B cell (primary cell): Measurements from ENCODE around the gene TRPM4. TPM values are rescaled to one million over a fixed set of nuclear protein-coding genes. Genes with fewer than 3 reads are reported as not detected.

Experiments used
- ATAC-seq: fragments of 200-7000 bp; cut with Tn5 transposase; one replicate; pipeline ENCODE4 v1.10.0; 2021; ENCODE audit warnings: low read depth, mild to moderate bottlenecking, moderate number of reproducible peaks, moderate library complexity
- CTCF ChIA-PET: fragments of 350-600 bp; sonication (Branson Sonifier 250); formaldehyde crosslinking; loops from one replicate; lab custom pipeline; 2021; ENCODE audit warnings: antibody characterized with exemption, inconsistent platforms; lab: Charles Lee
- POLR2A ChIA-PET: fragments of 350-600 bp; sonication (Branson Sonifier 250); formaldehyde crosslinking; loops from one replicate; lab custom pipeline; 2021; ENCODE audit warnings: antibody characterized with exemption; lab: Charles Lee
- DNase-seq: peaks from one replicate; pipeline ENCODE4 v3.0.0; 2013
- H2AFZ ChIP-seq: 2 replicates; pipeline ENCODE4 v1.6.1; 2012; ENCODE audit warnings: mild to moderate bottlenecking, low read depth, low read length; ENCODE audit not compliant: insufficient read depth, poor library complexity, severe bottlenecking
- H3K27ac ChIP-seq, 2 donors: 1 replicate in 1 of 2; 2 replicates in 1 of 2; pipeline ENCODE4 v1.5.1; 2012 to 2013; ENCODE audit warnings: low read length in 2 of 2, mild to moderate bottlenecking in 2 of 2, moderate library complexity in 1 of 2
- H3K27me3 ChIP-seq, 4 experiments: fragments of 200-600 bp in 1 of 4; sonication (generic) in 1 of 4; replicated peaks in 1 of 4; 1 replicate in 2 of 4; 2 replicates in 2 of 4; pipeline versions ENCODE4 v1.6.1 to v1.7.0; 2013 to 2016; ENCODE audit warnings: low read length in 3 of 4, mild to moderate bottlenecking in 2 of 4, mixed read lengths in 1 of 4, moderate library complexity in 1 of 4; ENCODE audit not compliant: insufficient read depth in 4 of 4, control insufficient read depth in 3 of 4; ENCODE audit errors: control extremely low read depth in 1 of 4
- H3K36me3 ChIP-seq, 2 experiments: replicated peaks in 1 of 2; 1 replicate in 1 of 2; 2 replicates in 1 of 2; pipeline versions ENCODE4 v1.6.1 to v1.7.1; 2013; ENCODE audit warnings: low read length in 1 of 2; ENCODE audit not compliant: insufficient read depth in 2 of 2, control insufficient read depth in 1 of 2; ENCODE audit errors: control extremely low read depth in 1 of 2, extremely low read depth in 1 of 2
- H3K4me1 ChIP-seq, 2 donors: fragments of 200-600 bp in 1 of 2; sonication (generic) in 1 of 2; 1 replicate in 1 of 2; 2 replicates in 1 of 2; pipeline versions ENCODE4 v1.5.1 to v1.6.1; 2013 to 2017; ENCODE audit warnings: low read length in 2 of 2; ENCODE audit not compliant: control insufficient read depth in 2 of 2, insufficient read depth in 2 of 2
- H3K4me2 ChIP-seq: replicated peaks from 2 replicates; pipeline ENCODE3; 2012; ENCODE audit warnings: mild to moderate bottlenecking, low read depth, low read length; ENCODE audit not compliant: poor library complexity, severe bottlenecking
- H3K4me3 ChIP-seq, 5 experiments: fragments of 200-600 bp in 1 of 5; sonication (generic) in 1 of 5; 1 replicate in 3 of 5; 2 replicates in 2 of 5; pipeline versions ENCODE4 v1.5.1 to v1.7.0; 2011 to 2016; ENCODE audit warnings: low read length in 4 of 5, mild to moderate bottlenecking in 4 of 5, low read depth in 2 of 5, control low read depth in 1 of 5, moderate library complexity in 1 of 5; ENCODE audit not compliant: insufficient read depth in 1 of 5; ENCODE audit errors: control extremely low read depth in 1 of 5, extremely low read depth in 1 of 5
- H3K79me2 ChIP-seq: fragments of 200-600 bp; sonication (generic); one replicate; pipeline ENCODE4 v1.6.0; 2016; ENCODE audit warnings: low read length; ENCODE audit not compliant: control insufficient read depth, insufficient read depth
- H3K9ac ChIP-seq: fragments of 200-600 bp; sonication (generic); 2 replicates; pipeline ENCODE4 v1.6.1; 2017; ENCODE audit warnings: mild to moderate bottlenecking, low read length, moderate library complexity
- H3K9me3 ChIP-seq, 3 donors: one replicate each; pipeline versions ENCODE4 v1.6.1 to v1.7.1; 2013; ENCODE audit warnings: low read length in 2 of 3; ENCODE audit not compliant: control insufficient read depth in 2 of 3, insufficient read depth in 1 of 3; ENCODE audit errors: control extremely low read depth in 1 of 3
- H4K20me1 ChIP-seq: 2 replicates; pipeline ENCODE4 v1.6.0; 2012; ENCODE audit warnings: mild to moderate bottlenecking, low read length; ENCODE audit not compliant: insufficient read depth, control insufficient read depth, poor library complexity, severe bottlenecking
- H3K27ac Mint-ChIP-seq: one replicate; pipeline ENCODE4 v1.8.0; 2021; ENCODE audit warnings: mixed read lengths
- H3K27me3 Mint-ChIP-seq: one replicate; pipeline ENCODE4 v1.8.0; 2021; ENCODE audit warnings: mixed read lengths
- H3K4me1 Mint-ChIP-seq: one replicate; pipeline ENCODE4 v1.8.0; 2021; ENCODE audit warnings: mixed read lengths
- H3K4me3 Mint-ChIP-seq: one replicate; pipeline ENCODE4 v1.8.0; 2021; ENCODE audit warnings: mixed read lengths
- H3K9me3 Mint-ChIP-seq: one replicate; pipeline ENCODE4 v1.8.0; 2022; ENCODE audit warnings: mixed read lengths; ENCODE audit not compliant: insufficient read depth
- EZH2 ChIP-seq: IDR thresholded peaks from 2 replicates; pipeline ENCODE4 v1.6.1; 2012; ENCODE audit warnings: borderline replicate concordance, low read depth, mild to moderate bottlenecking, moderate library complexity, low read length; ENCODE audit not compliant: insufficient read depth, poor library complexity, severe bottlenecking
- WGBS: methylation state at CpG from one replicate; pipeline ENCODE4 v1.1.5; 2013; ENCODE audit warnings: missing lambda C conversion rate; ENCODE audit not compliant: insufficient coverage; 5-methylcytosine and 5-hydroxymethylcytosine counted together
- intact Hi-C: fragments of 100-400 bp; cut with micrococcal nuclease; formaldehyde crosslinking; loops from one replicate; pipeline ENCODE4 v1.10.0; 2022
- polyA plus RNA-seq: library from polyadenylated mRNA; depleted of rRNA; stranded (reverse); fragments of >200 nt; gene quantifications from 2 replicates; pipeline ENCODE4 v1.2.3, GENCODE V29; 2012
- total RNA-seq, 2 donors: library from RNA; stranded (reverse); fragments of 120-200 nt in 1 of 2; gene quantifications; 1 replicate in 1 of 2; 2 replicates in 1 of 2; pipeline versions ENCODE4 v1.2.3 to v1.2.4, GENCODE V29; 2013 to 2022
- TF ChIP-seq, protein P1 (sequence below): fragments of 200-600 bp; IDR thresholded peaks from one replicate; pipeline ENCODE4 v1.8.0; 2022; ENCODE audit warnings: antibody characterized with exemption, mild to moderate bottlenecking

Gene TRPM4
- total and polyA plus RNA-seq, 2 donors (not counting 1 experiment from before 2014, with no cell fraction given), result 0.24 TPM; not detected in 1

DNA sequence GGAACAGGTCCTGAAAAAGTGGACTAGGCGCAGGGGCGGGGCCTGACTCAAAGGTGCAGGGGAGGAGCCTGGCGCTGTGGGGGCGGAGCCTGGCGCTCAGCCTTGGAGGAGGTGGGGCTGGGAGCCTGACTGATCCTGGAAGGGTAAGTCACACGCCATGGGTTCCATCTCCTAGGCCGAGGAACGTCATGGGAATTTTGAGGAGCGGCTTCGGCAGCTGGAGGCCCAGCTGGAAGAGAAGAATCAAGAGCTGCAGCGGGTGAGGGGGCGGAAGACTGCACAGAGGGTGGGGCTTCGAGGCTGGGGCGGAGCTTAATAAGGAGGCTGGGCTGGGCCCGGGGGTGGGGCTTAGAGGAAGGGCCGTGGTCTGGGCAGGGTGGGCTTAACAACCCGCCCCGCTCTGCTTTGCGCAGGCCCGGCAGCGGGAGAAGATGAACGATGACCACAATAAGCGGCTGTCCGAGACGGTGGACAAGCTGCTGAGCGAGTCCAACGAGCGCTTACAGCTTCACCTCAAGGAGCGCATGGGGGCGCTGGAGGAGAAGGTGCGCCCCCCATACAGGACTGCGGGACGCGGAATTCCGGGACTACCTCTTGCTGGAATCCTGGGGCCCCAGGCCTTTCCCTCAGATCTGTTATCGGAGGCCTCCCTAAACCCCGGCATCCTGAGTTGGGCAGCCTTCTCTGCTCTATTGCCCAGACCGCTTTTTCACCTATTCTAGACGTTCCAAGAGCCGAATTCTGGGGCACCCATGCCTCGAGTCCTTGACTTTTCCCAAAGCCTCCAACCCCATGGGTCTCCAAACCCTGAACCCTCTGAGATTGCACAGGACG, 23.8 kb upstream of the TRPM4 start:
- no peak overlapping the region for H3K27ac ChIP-seq
- H3K4me1 Mint-ChIP-seq, result peaks cover 11% of the 10 kb centered on the region
- peak overlapping the region; percentile 66 for H3K4me2 ChIP-seq
- intact Hi-C loops, result no loop called here
- H3K27ac Mint-ChIP-seq, result no peak overlapping the region
- peak; percentile 55 for DNase-seq
- peak overlapping the region in 2 of 5 experiments; percentile 25 to 43 for H3K4me3 ChIP-seq
- H3K27me3 ChIP-seq, result peaks cover 0 to 35% (median 7%) of the 10 kb centered on the region in 4 experiments
- no peaks in the 10 kb centered on the region for H4K20me1 ChIP-seq
- H3K4me3 Mint-ChIP-seq, result peak overlapping the region; percentile 56
- H3K9me3 Mint-ChIP-seq, result no peaks in the 10 kb centered on the region
- H3K79me2 ChIP-seq, result no peaks in the 10 kb centered on the region
- CTCF ChIA-PET, result interaction anchor here (0.5 to 1.6 kb wide), 5 partner anchors 13 to 51 kb away, joined by 3 to 4 read pairs (median 4); partner anchors contain the start of gene LIN7B
- H3K9me3 ChIP-seq, result peaks cover 0 to 40% (median 2%) of the 10 kb centered on the region in 3 donors
- peak; percentile 60 for ATAC-seq
- POLR2A ChIA-PET, result no interaction called here
- H3K27me3 Mint-ChIP-seq, result peaks cover 36% of the 10 kb centered on the region
- TF ChIP-seq EZH2, result no peak
- TF ChIP-seq, protein P1, sequence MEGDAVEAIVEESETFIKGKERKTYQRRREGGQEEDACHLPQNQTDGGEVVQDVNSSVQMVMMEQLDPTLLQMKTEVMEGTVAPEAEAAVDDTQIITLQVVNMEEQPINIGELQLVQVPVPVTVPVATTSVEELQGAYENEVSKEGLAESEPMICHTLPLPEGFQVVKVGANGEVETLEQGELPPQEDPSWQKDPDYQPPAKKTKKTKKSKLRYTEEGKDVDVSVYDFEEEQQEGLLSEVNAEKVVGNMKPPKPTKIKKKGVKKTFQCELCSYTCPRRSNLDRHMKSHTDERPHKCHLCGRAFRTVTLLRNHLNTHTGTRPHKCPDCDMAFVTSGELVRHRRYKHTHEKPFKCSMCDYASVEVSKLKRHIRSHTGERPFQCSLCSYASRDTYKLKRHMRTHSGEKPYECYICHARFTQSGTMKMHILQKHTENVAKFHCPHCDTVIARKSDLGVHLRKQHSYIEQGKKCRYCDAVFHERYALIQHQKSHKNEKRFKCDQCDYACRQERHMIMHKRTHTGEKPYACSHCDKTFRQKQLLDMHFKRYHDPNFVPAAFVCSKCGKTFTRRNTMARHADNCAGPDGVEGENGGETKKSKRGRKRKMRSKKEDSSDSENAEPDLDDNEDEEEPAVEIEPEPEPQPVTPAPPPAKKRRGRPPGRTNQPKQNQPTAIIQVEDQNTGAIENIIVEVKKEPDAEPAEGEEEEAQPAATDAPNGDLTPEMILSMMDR, result no peak
- peak overlapping the region; percentile 26 for H3K9ac ChIP-seq
- WGBS, result 39% methylated on average over 41 of the region's 42 CpGs
- no peaks in the 10 kb centered on the region for H3K36me3 ChIP-seq
- peaks cover 6 to 11% of the 10 kb centered on the region in 2 donors for H3K4me1 ChIP-seq
- H2AFZ ChIP-seq, result peak overlapping the region; percentile 36

DNA sequence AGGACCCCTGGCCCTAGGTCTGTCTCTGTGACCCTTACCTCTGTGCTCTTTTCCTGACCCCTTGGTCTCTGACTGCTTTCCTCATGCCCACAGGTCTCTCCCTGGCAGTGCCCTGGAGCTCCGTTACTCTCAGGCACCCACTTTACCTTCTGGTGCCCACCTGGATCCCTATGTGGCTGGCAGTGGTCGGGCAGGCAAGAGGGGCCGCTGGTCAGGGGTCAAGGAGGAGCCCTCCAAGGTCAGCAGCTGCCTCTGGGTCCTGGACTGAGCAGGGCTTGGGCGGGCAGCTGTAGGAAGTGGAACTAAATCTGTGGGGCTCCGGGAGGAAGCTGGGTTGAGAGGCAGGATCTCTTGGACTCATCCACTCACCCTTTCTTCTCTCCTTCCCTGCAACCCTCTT, 21.9 kb upstream of the TRPM4 start:
- H2AFZ ChIP-seq, result no peak overlapping the region
- peaks cover 0 to 25% (median 2%) of the 10 kb centered on the region in 3 donors for H3K9me3 ChIP-seq
- POLR2A ChIA-PET, result no interaction called here
- Mint-ChIP-seq H3K27me3 (peaks cover 36% of the 10 kb centered on the region), H3K4me3 (no peak overlapping the region), H3K9me3 (no peaks in the 10 kb centered on the region), H3K4me1 (peaks cover 9% of the 10 kb centered on the region), H3K27ac (no peak overlapping the region)
- no peak overlapping the region for H3K4me3 ChIP-seq
- H3K27ac ChIP-seq, result no peak overlapping the region
- DNase-seq (no peak), ATAC-seq (no peak)
- TF ChIP-seq, protein P1, result no peak
- no peak for TF ChIP-seq EZH2
- H3K4me2 ChIP-seq, result no peak overlapping the region
- H4K20me1 ChIP-seq, result no peaks in the 10 kb centered on the region
- H3K79me2 ChIP-seq, result no peaks in the 10 kb centered on the region
- H3K36me3 ChIP-seq, result no peaks in the 10 kb centered on the region
- H3K4me1 ChIP-seq, result peaks cover 6 to 11% of the 10 kb centered on the region in 2 donors
- H3K27me3 ChIP-seq, result peaks cover 0 to 35% (median 7%) of the 10 kb centered on the region in 4 experiments
- CTCF ChIA-PET, result no interaction called here
- no peak overlapping the region for H3K9ac ChIP-seq
- intact Hi-C loops, result no loop called here
- WGBS, result 95% methylated on average over 3 of the region's 5 CpGs
